ENCODE data around the gene ZBTB33. TPM values are rescaled to one million over a fixed set of nuclear protein-coding genes. Genes with fewer than 3 reads are reported as not detected.

Gene ZBTB33
- total and polyA plus RNA-seq, 2 donors from 2014 or later, result 4.4 to 13.0 TPM

DNA sequence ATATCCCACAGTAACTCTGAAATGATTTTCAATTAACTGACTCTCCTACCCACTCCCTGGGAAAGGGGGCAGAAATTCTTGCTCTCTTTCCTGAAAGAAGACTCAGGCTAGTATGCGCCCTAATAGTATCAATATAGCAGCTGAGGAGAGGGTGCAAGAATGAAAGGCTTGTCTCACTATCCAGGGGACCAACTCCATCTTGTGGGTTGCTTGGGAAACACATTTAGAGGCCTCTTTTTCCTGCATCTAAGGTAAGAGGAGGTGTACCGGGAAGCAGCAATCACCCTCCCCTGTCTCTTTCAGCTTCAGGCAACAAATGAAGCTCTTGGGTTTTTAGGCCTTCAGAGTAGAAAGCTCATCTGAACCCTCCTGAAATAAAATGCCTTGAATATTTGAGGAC is 49.3 kb downstream of the ZBTB33 start:
- H3K36me3 ChIP-seq (ENCODE audit: control insufficient read depth in 2 of 3, insufficient read depth in 3 of 3, low read length in 3 of 3), result no peaks in the 10 kb centered on the region
- no peaks in the 10 kb centered on the region for H3K4me1 ChIP-seq (ENCODE audit: control insufficient read depth in 2 of 3, insufficient read depth in 2 of 3, low read depth in 1 of 3, low read length in 3 of 3)
- no peaks in the 10 kb centered on the region for H3K9me3 ChIP-seq (ENCODE audit: control insufficient read depth in 2 of 3, insufficient read depth in 1 of 3, low read length in 3 of 3)
- FAIRE-seq (no peak), DNase-seq (no peak)
- H3K27ac ChIP-seq (ENCODE audit: low read depth in 2 of 2, low read length in 2 of 2), result no peak overlapping the region
- no peak overlapping the region for H3K9ac ChIP-seq (ENCODE audit: low read length in 3 of 3)
- TF ChIP-seq, protein P1, sequence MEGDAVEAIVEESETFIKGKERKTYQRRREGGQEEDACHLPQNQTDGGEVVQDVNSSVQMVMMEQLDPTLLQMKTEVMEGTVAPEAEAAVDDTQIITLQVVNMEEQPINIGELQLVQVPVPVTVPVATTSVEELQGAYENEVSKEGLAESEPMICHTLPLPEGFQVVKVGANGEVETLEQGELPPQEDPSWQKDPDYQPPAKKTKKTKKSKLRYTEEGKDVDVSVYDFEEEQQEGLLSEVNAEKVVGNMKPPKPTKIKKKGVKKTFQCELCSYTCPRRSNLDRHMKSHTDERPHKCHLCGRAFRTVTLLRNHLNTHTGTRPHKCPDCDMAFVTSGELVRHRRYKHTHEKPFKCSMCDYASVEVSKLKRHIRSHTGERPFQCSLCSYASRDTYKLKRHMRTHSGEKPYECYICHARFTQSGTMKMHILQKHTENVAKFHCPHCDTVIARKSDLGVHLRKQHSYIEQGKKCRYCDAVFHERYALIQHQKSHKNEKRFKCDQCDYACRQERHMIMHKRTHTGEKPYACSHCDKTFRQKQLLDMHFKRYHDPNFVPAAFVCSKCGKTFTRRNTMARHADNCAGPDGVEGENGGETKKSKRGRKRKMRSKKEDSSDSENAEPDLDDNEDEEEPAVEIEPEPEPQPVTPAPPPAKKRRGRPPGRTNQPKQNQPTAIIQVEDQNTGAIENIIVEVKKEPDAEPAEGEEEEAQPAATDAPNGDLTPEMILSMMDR (IDR thresholded peaks at IDR 0.05; ENCODE audit: borderline replicate concordance, extremely low read depth, insufficient read depth), result no peak
- intact Hi-C loops (cut with DNase I), result no loop called here
- peaks cover 5% of the 10 kb centered on the region for H3K27me3 ChIP-seq (ENCODE audit: control insufficient read depth, insufficient read depth, low read length)
- no peak overlapping the region for H3K4me3 ChIP-seq (ENCODE audit: low read length in 3 of 3)

DNA sequence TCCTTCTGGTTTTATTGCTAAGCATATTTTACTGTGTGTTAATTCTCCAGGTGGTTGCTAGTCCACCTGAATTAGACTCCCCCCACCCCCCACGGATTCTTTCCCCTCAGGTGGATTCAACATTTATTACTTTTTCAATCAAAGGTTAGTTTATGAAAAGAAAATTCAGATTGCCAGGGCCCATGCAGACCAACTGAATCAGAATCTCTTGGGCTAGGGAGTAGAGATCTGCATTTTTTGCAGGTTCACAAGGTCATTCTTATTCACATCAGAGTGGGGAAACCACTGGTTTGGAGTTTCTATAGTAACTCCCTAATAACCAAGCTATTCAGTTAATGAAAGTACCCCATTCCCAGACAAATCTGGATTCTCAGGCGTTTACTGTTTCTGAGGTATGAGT is 50.9 kb downstream of the ZBTB33 start:
- Histone ChIP-seq H3K36me3 (ENCODE audit: control insufficient read depth in 2 of 3, insufficient read depth in 3 of 3, low read length in 3 of 3) (no peaks in the 10 kb centered on the region), H3K27ac (ENCODE audit: low read depth in 2 of 2, low read length in 2 of 2) (no peak overlapping the region), H3K9ac (ENCODE audit: low read length in 3 of 3) (no peak overlapping the region), H3K4me3 (ENCODE audit: low read length in 3 of 3) (no peak overlapping the region), H3K27me3 (ENCODE audit: control insufficient read depth, insufficient read depth, low read length) (peaks cover 9% of the 10 kb centered on the region), H3K4me1 (ENCODE audit: control insufficient read depth in 2 of 3, insufficient read depth in 2 of 3, low read depth in 1 of 3, low read length in 3 of 3) (no peaks in the 10 kb centered on the region), H3K9me3 (ENCODE audit: control insufficient read depth in 2 of 3, insufficient read depth in 1 of 3, low read length in 3 of 3) (no peaks in the 10 kb centered on the region)
- TF ChIP-seq, protein P1 (IDR thresholded peaks at IDR 0.05; ENCODE audit: borderline replicate concordance, extremely low read depth, insufficient read depth), result no peak
- FAIRE-seq (no peak), DNase-seq (no peak)
- intact Hi-C loops (cut with DNase I), result no loop called here

DNA sequence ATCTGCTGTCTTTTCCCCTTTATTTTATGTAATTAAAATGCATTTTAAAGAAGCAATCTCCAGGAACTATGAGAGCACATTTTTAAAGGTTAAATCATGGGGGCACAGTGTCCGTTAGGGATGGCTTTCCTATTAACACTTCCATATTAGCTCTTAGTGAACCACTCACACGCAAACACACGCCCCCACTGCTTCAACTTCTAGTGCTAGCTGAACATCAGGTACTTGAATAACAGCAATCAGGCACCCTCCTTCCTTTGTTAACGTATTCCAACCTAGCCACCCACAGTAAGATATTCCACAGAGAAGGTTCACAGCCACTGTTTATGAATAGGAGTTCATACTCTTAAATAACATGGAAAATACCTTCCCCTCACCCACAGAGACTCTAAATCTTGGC is 51.3 kb downstream of the ZBTB33 start:
- Histone ChIP-seq H3K4me1 (ENCODE audit: control insufficient read depth in 2 of 3, insufficient read depth in 2 of 3, low read depth in 1 of 3, low read length in 3 of 3) (no peaks in the 10 kb centered on the region), H3K4me3 (ENCODE audit: low read length in 3 of 3) (no peak overlapping the region), H3K36me3 (ENCODE audit: control insufficient read depth in 2 of 3, insufficient read depth in 3 of 3, low read length in 3 of 3) (no peaks in the 10 kb centered on the region), H3K27me3 (ENCODE audit: control insufficient read depth, insufficient read depth, low read length) (peaks cover 10% of the 10 kb centered on the region), H3K9me3 (ENCODE audit: control insufficient read depth in 2 of 3, insufficient read depth in 1 of 3, low read length in 3 of 3) (no peaks in the 10 kb centered on the region), H3K9ac (ENCODE audit: low read length in 3 of 3) (no peak overlapping the region), H3K27ac (ENCODE audit: low read depth in 2 of 2, low read length in 2 of 2) (no peak overlapping the region)
- no peak for DNase-seq
- intact Hi-C loops (cut with DNase I), result no loop called here
- no peak for FAIRE-seq
- TF ChIP-seq, protein P1 (IDR thresholded peaks at IDR 0.05; ENCODE audit: borderline replicate concordance, extremely low read depth, insufficient read depth), result no peak

DNA sequence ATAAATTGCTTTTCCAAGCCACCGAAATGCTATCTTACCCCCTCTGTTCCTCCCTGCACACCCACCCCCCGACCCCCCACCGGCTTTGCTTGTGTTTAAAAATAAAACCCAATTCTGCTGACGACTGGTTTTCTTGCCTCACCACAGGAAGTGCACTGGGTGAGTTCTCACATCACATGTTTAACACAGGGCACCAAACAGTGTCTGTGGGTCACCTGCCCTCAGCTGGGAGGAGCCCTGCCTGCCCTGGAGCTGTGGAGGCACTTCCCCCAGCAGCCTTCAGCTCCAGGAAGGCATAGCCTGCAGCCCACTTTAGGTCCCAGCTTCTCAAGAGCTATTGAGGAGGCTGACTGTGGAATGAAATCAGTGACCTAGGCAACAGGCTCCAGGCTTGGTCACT is 51.8 kb downstream of the ZBTB33 start:
- peak in 2 of 5 donors; percentile 14 to 44 for DNase-seq

More for the DNA sequence above, 51.8 kb downstream of the ZBTB33 start:
- Histone ChIP-seq H3K36me3 (ENCODE audit: control insufficient read depth in 2 of 3, insufficient read depth in 3 of 3, low read length in 3 of 3) (no peaks in the 10 kb centered on the region), H3K9me3 (ENCODE audit: control insufficient read depth in 2 of 3, insufficient read depth in 1 of 3, low read length in 3 of 3) (no peaks in the 10 kb centered on the region), H3K4me1 (ENCODE audit: control insufficient read depth in 2 of 3, insufficient read depth in 2 of 3, low read depth in 1 of 3, low read length in 3 of 3) (no peaks in the 10 kb centered on the region), H3K27ac (ENCODE audit: low read depth in 2 of 2, low read length in 2 of 2) (no peak overlapping the region), H3K9ac (ENCODE audit: low read length in 3 of 3) (no peak overlapping the region), H3K27me3 (ENCODE audit: control insufficient read depth, insufficient read depth, low read length) (peaks cover 12% of the 10 kb centered on the region), H3K4me3 (ENCODE audit: low read length in 3 of 3) (no peak overlapping the region)
- TF ChIP-seq, protein P1 (IDR thresholded peaks at IDR 0.05; ENCODE audit: borderline replicate concordance, extremely low read depth, insufficient read depth), result no peak
- intact Hi-C loops (cut with DNase I), result no loop called here
- no peak for FAIRE-seq

Measured in kidney (tissue), 14 donors.